Measurements from ENCODE around the gene STAT5B.
"Not testable (repeated sequence)": the region's sequence is repeated elsewhere in the genome, so short reads cannot be mapped to it uniquely, and the experiment has no call there.

Gene STAT5B

GRCh38 chr17:42273474-42274252 is 2.5 kb downstream of the STAT5B start:
- Histone ChIP-seq H3K9me3 (ENCODE audit: insufficient read depth, low read depth, low read length) (no peaks in the 10 kb centered on the region), H3K27me3 (ENCODE audit: insufficient read depth, low read length) (no peaks in the 10 kb centered on the region), H3K9ac (ENCODE audit: low read depth, low read length) (no peak overlapping the region), H3K4me3 (ENCODE audit: low read length) (no peak overlapping the region), H3K36me3 (ENCODE audit: insufficient read depth, low read length) (no peaks in the 10 kb centered on the region), H3K4me1 (ENCODE audit: insufficient read depth, low read length) (peaks cover 46% of the 10 kb centered on the region), H3K27ac (ENCODE audit: low read depth, low read length) (no peak overlapping the region)
- 88% methylated on average over 5 of the region's 7 CpGs for WGBS

- Histone ChIP-seq H3K27me3 (ENCODE audit: insufficient read depth, low read length) (no peaks in the 10 kb centered on the region), H3K4me3 (ENCODE audit: low read length) (no peak overlapping the region), H3K9me3 (ENCODE audit: insufficient read depth, low read depth, low read length) (no peaks in the 10 kb centered on the region), H3K9ac (ENCODE audit: low read depth, low read length) (no peak overlapping the region), H3K27ac (ENCODE audit: low read depth, low read length) (no peak overlapping the region), H3K4me1 (ENCODE audit: insufficient read depth, low read length) (peaks cover 45% of the 10 kb centered on the region), H3K36me3 (ENCODE audit: insufficient read depth, low read length) (no peaks in the 10 kb centered on the region)
- WGBS, result 72% methylated on average over 7 of the region's 7 CpGs
Measured at GRCh38 chr17:42272162-42272907, 3.9 kb downstream of the STAT5B start.

GRCh38 chr17:42271779-42272035 is 4.5 kb downstream of the STAT5B start:
- H3K27ac ChIP-seq (ENCODE audit: low read depth, low read length), result no peak overlapping the region
- peaks cover 43% of the 10 kb centered on the region for H3K4me1 ChIP-seq (ENCODE audit: insufficient read depth, low read length)
- no peaks in the 10 kb centered on the region for H3K36me3 ChIP-seq (ENCODE audit: insufficient read depth, low read length)
- no peak overlapping the region for H3K9ac ChIP-seq (ENCODE audit: low read depth, low read length)
- no peaks in the 10 kb centered on the region for H3K27me3 ChIP-seq (ENCODE audit: insufficient read depth, low read length)
- no peaks in the 10 kb centered on the region for H3K9me3 ChIP-seq (ENCODE audit: insufficient read depth, low read depth, low read length)
- H3K4me3 ChIP-seq (ENCODE audit: low read length), result no peak overlapping the region

GRCh38 chr17:42271006-42271778 is 5.0 kb downstream of the STAT5B start:
- no peak overlapping the region for H3K4me3 ChIP-seq (ENCODE audit: low read length)
- 88% methylated on average over 3 of the region's 3 CpGs for WGBS

GRCh38 chr17:42270596-42270995 is 5.6 kb downstream of the STAT5B start:
- Histone ChIP-seq H3K9ac (ENCODE audit: low read depth, low read length) (no peak overlapping the region), H3K27me3 (ENCODE audit: insufficient read depth, low read length) (no peaks in the 10 kb centered on the region), H3K9me3 (ENCODE audit: insufficient read depth, low read depth, low read length) (no peaks in the 10 kb centered on the region), H3K4me1 (ENCODE audit: insufficient read depth, low read length) (peaks cover 43% of the 10 kb centered on the region), H3K27ac (ENCODE audit: low read depth, low read length) (no peak overlapping the region), H3K4me3 (ENCODE audit: low read length) (no peak overlapping the region), H3K36me3 (ENCODE audit: insufficient read depth, low read length) (no peaks in the 10 kb centered on the region)
- 91% methylated on average over 6 of the region's 6 CpGs for WGBS

More at GRCh38 chr17:42271006-42271778, 5.0 kb downstream of the STAT5B start:
- no peak overlapping the region for H3K9ac ChIP-seq (ENCODE audit: low read depth, low read length)
- H3K4me1 ChIP-seq (ENCODE audit: insufficient read depth, low read length), result peaks cover 43% of the 10 kb centered on the region
- H3K9me3 ChIP-seq (ENCODE audit: insufficient read depth, low read depth, low read length), result no peaks in the 10 kb centered on the region
- no peaks in the 10 kb centered on the region for H3K36me3 ChIP-seq (ENCODE audit: insufficient read depth, low read length)
- no peak overlapping the region for H3K27ac ChIP-seq (ENCODE audit: low read depth, low read length)
- H3K27me3 ChIP-seq (ENCODE audit: insufficient read depth, low read length), result no peaks in the 10 kb centered on the region

- no peaks in the 10 kb centered on the region for H3K9me3 ChIP-seq (ENCODE audit: insufficient read depth, low read depth, low read length)
- no peak overlapping the region for H3K4me3 ChIP-seq (ENCODE audit: low read length)
- no peaks in the 10 kb centered on the region for H3K36me3 ChIP-seq (ENCODE audit: insufficient read depth, low read length)
- H3K27me3 ChIP-seq (ENCODE audit: insufficient read depth, low read length), result no peaks in the 10 kb centered on the region
- 88% methylated on average over 1 of the region's 4 CpGs for WGBS
- no peak overlapping the region for H3K9ac ChIP-seq (ENCODE audit: low read depth, low read length)
- H3K4me1 ChIP-seq (ENCODE audit: insufficient read depth, low read length), result peaks cover 43% of the 10 kb centered on the region
- no peak overlapping the region for H3K27ac ChIP-seq (ENCODE audit: low read depth, low read length)
Measured at GRCh38 chr17:42270170-42270535, 6.0 kb downstream of the STAT5B start.

- WGBS, result 94% methylated on average over 5 of the region's 5 CpGs
- Histone ChIP-seq H3K36me3 (ENCODE audit: insufficient read depth, low read length) (no peaks in the 10 kb centered on the region), H3K27ac (ENCODE audit: low read depth, low read length) (no peak overlapping the region), H3K4me1 (ENCODE audit: insufficient read depth, low read length) (peaks cover 24% of the 10 kb centered on the region), H3K9ac (ENCODE audit: low read depth, low read length) (no peak overlapping the region), H3K9me3 (ENCODE audit: insufficient read depth, low read depth, low read length) (no peaks in the 10 kb centered on the region), H3K4me3 (ENCODE audit: low read length) (no peak overlapping the region), H3K27me3 (ENCODE audit: insufficient read depth, low read length) (no peaks in the 10 kb centered on the region)
Measured at GRCh38 chr17:42268236-42268635, 8.0 kb downstream of the STAT5B start.

GRCh38 chr17:42266918-42267766 is 9.0 kb downstream of the STAT5B start:
- Histone ChIP-seq H3K36me3 (ENCODE audit: insufficient read depth, low read length) (no peaks in the 10 kb centered on the region), H3K27me3 (ENCODE audit: insufficient read depth, low read length) (no peaks in the 10 kb centered on the region), H3K9ac (ENCODE audit: low read depth, low read length) (no peak overlapping the region), H3K9me3 (ENCODE audit: insufficient read depth, low read depth, low read length) (no peaks in the 10 kb centered on the region), H3K27ac (ENCODE audit: low read depth, low read length) (no peak overlapping the region; the same call in 1 of the 2 replicates), H3K4me1 (ENCODE audit: insufficient read depth, low read length) (peaks cover 13% of the 10 kb centered on the region), H3K4me3 (ENCODE audit: low read length) (no peak overlapping the region)
- 94% methylated on average over 8 of the region's 9 CpGs for WGBS

GRCh38 chr17:42266462-42266861 is 9.7 kb downstream of the STAT5B start:
- WGBS, result 86% methylated on average over 1 of the region's 2 CpGs
- Histone ChIP-seq H3K4me3 (ENCODE audit: low read length) (no peak overlapping the region), H3K9me3 (ENCODE audit: insufficient read depth, low read depth, low read length) (no peaks in the 10 kb centered on the region), H3K27me3 (ENCODE audit: insufficient read depth, low read length) (no peaks in the 10 kb centered on the region), H3K36me3 (ENCODE audit: insufficient read depth, low read length) (no peaks in the 10 kb centered on the region), H3K4me1 (ENCODE audit: insufficient read depth, low read length) (peaks cover 6% of the 10 kb centered on the region; the same call in 1 of the 2 replicates), H3K9ac (ENCODE audit: low read depth, low read length) (no peak overlapping the region), H3K27ac (ENCODE audit: low read depth, low read length) (no peak overlapping the region; the same call in 1 of the 2 replicates)

GRCh38 chr17:42264366-42264765 is 11.8 kb downstream of the STAT5B start:
- H3K4me3 ChIP-seq (ENCODE audit: low read length); H3K27ac ChIP-seq (ENCODE audit: low read depth, low read length); H3K4me1 ChIP-seq (ENCODE audit: insufficient read depth, low read length); H3K9me3 ChIP-seq (ENCODE audit: insufficient read depth, low read depth, low read length); H3K36me3 ChIP-seq (ENCODE audit: insufficient read depth, low read length); H3K27me3 ChIP-seq (ENCODE audit: insufficient read depth, low read length); H3K9ac ChIP-seq (ENCODE audit: low read depth, low read length): not testable (repeated sequence)
- no CpG with 5 or more reads among the region's 4 CpGs for WGBS

Data from HUES64 (cell line).